ENCODE measurements around the gene PCSK4. TPM values are rescaled to one million over a fixed set of nuclear protein-coding genes. Genes with fewer than 3 reads are reported as not detected.

Gene PCSK4
- polyA plus RNA-seq, 2 of the 4 experiments (the other 2 are of a cell fraction) = 0.76 to 2.1 TPM

GRCh38 chr19:1467215-1467489 is 23.0 kb downstream of the PCSK4 start:
- ChIA-PET POLR2A (no interaction called here), CTCF (interaction anchor here (1.0 to 2.1 kb wide), 2 partner anchors 10 to 15 kb away, joined by 3 to 6 read pairs; no protein-coding TSS in a partner anchor)
- Histone ChIP-seq H3K9me3 (no peaks in the 10 kb centered on the region), H3K4me3 (no peak overlapping the region), H3K27ac (no peak overlapping the region), H3K4me1 (peaks cover 7% of the 10 kb centered on the region), H3K4me2 (no peak overlapping the region)
- FAIRE-seq (no peak), DNase-seq (ENCODE audit: low read depth in 1 of 2, low spot score in 1 of 2) (no peak), ATAC-seq (no peak)
- WGBS (ENCODE audit: missing lambda C conversion rate) = no CpG with 5 or more reads among the region's 36 CpGs
- no peak for TF ChIP-seq POLR2A (IDR thresholded peaks at IDR 0.05; ENCODE audit: low read length)
- no peak for TF ChIP-seq CHD4 (IDR thresholded peaks at IDR 0.05; ENCODE audit: borderline replicate concordance)
- no peak for TF ChIP-seq FOSB (CRISPR knock-in tag; IDR thresholded peaks at IDR 0.05)
- TF ChIP-seq PHF8 (IDR thresholded peaks at IDR 0.05; ENCODE audit: borderline replicate concordance, low read depth) = no peak
- no peak for TF ChIP-seq ZC3H11A (IDR thresholded peaks at IDR 0.05)
- TF ChIP-seq GATA3 (IDR thresholded peaks at IDR 0.05; ENCODE audit: borderline replicate concordance) = no peak
- TF ChIP-seq REST (IDR thresholded peaks at IDR 0.05) = no peak
- no peak for TF ChIP-seq HES2 (IDR thresholded peaks at IDR 0.05)
- TF ChIP-seq FOXS1 (CRISPR knock-in tag; IDR thresholded peaks at IDR 0.05) = no peak
- no peak for TF ChIP-seq CEBPB (IDR thresholded peaks at IDR 0.05)
- no peak for TF ChIP-seq NR3C1 (IDR thresholded peaks at IDR 0.05)
- TF ChIP-seq ZFP36 (IDR thresholded peaks at IDR 0.05; ENCODE audit: borderline replicate concordance, partially characterized antibody) = no peak
- TF ChIP-seq HOXB13 (CRISPR knock-in tag; IDR thresholded peaks at IDR 0.05; ENCODE audit: low read depth) = no peak
- no peak for TF ChIP-seq HDAC2 (IDR thresholded peaks at IDR 0.05)
- TF ChIP-seq RFX5 (IDR thresholded peaks at IDR 0.05) = no peak

GRCh38 chr19:1466461-1467214 is 23.5 kb downstream of the PCSK4 start:
- no peak for FAIRE-seq
- no peak overlapping the region for H3K4me3 ChIP-seq
- no peaks in the 10 kb centered on the region for H3K9me3 ChIP-seq
- no peak for DNase-seq (ENCODE audit: low read depth in 1 of 2, low spot score in 1 of 2)
- H3K4me2 ChIP-seq = no peak overlapping the region
- ChIA-PET POLR2A (interaction anchor here (1.1 kb wide), 1 partner anchor 14 kb away, joined by 3 read pairs; no protein-coding TSS in a partner anchor), CTCF (interaction anchor here (0.9 to 2.1 kb wide), 6 partner anchors 9 to 48 kb away, joined by 3 to 7 read pairs (median 3); no protein-coding TSS in a partner anchor)
- no peak for ATAC-seq
- H3K27ac ChIP-seq = no peak overlapping the region
- TF ChIP-seq HEYL (CRISPR knock-in tag; IDR thresholded peaks at IDR 0.05) (no peak), PBX3 (IDR thresholded peaks at IDR 0.05) (no peak), CBX2 (IDR thresholded peaks at IDR 0.05; ENCODE audit: borderline replicate concordance, low read depth) (no peak), ZNF302 (CRISPR knock-in tag; IDR thresholded peaks at IDR 0.05) (no peak), ESRRA (IDR thresholded peaks at IDR 0.05; ENCODE audit: borderline replicate concordance, low read length) (no peak), ZSCAN20 (CRISPR knock-in tag; IDR thresholded peaks at IDR 0.05) (no peak)
- WGBS (ENCODE audit: missing lambda C conversion rate) = 87% methylated on average over 3 of the region's 70 CpGs
- H3K4me1 ChIP-seq = peaks cover 7% of the 10 kb centered on the region

Measured in A549 (cell line).